ENCODE data around the gene TRIP10.

Gene TRIP10

DNA sequence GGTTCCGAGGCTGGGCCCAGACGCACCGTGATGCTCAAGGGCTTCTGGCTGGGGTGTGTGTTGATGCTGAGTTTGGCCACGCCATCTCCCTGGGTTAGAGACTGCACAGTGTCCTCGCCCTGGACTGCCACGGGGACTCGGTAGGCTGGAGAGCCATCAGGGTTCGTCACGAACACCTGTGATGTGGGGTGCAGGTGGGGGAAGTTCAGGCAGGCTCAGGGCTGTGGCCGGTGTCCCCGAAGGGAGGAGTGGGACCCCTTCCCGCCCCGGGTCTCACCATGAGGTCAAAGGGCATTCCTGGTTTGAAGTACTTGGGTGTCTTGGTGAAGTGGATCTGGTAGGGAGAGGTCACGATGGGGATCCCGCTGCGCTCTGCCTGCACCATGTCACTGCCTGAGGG lies 27.2 kb upstream of the TRIP10 start:
- DNase-seq, result no peak

DNA sequence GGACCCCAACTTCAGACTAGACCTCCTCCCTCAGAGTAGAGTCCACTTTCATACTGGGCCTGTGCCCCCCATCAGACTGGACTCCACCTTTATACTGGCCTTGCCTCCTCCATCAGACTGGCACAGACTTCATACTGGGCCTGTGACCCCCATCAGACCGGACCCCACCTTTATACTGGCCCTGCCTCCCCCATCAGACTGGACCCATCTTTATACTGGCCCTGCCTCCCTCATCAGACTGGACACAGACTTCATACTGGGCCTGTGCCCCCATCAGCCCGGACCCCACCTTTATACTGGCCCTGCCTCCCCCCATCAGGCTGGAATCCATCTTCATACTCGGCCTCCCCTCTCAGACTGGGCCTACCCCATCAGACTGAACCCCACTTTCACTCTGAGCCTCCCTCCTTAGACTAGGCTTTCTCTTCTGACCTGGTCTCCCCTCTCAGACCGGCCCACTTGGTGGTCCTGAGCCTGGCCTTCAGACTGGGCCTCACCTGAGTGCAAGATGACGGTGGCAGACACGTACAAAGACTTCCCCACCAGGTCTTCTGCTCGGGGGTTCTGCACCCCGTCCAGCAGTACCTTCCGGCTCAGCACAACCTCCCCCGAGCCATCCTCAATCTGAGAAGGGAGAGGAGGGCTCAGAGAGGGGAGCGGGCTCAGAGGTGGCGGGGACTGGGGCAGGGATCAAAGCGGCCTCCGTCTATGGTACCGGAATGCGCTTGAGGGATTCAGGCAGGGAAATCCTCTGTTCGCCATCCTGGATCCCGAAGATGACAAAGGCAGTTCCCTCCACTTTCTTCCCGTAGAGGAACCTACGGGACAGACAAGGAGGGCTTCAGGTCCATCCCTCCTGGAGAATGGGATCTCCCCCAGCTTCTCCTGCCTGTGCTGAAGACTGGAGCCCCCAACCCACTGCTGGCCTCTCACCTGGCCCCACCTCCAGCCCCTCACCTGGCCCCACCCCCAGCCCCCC lies 26.5 kb upstream of the TRIP10 start:
- DNase-seq, result no peak

DNA sequence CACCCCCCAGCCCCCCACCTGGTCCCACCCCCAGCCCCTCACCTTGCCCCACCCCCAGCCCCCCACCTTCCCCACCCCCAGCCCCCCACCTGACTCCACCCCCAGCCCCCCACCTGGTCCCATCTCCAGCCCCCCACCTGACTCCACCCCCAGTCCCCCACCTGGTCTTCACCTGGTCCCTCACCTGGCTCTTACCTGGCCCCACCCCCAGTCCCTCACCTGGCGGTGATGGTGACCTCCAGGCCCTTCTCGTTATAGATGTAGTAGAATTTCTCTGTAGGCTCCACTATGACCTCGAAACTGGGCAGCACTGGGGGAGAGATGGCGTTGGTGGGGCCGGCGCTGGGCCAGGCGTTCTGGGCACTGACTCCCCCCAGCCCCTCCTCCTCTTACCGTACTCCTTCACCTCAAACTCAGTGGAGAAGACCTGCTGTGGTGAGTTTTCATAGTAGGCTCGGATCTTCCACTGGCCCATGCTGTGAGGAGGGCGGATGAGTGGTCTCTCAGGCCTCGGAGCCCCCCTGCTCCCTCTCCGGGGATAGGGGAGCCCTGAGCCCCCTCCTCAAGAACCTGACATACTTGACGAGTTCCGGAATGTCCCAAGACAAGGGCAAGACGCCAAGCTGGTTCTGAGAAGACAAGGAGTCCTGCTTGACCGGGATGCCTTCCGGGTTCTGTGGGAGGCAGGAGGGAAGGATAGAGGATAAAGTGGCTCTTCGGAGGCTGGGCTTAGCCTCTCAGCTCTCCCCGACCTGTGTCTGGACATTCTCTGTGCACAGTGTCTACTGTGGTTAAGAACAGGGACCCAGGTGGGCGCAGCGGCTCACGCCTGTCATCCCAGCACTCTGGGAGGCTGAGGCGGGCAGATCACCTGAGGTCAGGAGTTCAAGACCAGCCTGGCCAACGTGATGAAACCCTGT lies 25.4 kb upstream of the TRIP10 start:
- no peak for DNase-seq

DNA sequence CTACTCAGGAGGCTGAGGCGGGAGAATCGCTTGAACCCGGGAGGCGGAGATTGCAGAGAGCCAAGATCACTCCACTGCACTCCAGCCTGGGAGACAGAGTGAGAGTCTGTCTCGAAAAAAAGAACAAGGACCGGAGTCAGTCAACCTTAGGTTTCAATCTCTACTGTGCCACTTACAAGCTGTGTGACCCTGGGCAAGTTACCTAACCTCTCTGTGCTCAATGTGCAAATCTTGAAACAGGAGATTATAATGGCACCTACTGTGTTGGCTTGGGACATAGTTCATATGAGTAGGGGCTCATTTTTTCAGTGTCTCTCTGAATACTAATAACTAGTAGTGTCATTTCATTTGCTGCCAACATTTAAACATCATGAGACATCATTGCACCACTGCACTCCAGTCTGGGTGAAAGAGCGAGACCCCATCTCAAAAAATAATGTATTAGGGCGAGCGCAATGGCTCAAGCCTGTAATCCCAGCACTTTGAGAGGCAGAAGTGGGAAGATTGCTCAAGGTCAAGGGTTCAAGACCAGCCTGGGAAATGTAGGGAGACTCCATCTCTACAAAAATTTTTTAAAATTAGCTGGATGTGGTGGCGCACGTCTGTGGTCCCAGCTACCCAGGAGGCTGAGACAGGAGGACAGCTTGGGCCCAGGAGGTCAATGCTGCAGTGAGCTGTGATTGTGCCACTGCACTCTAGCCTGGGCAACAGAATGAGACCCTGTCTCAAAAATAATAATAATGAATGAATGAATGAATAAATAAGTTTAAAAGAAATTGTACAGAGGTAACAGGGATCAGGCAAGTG lies 24.5 kb upstream of the TRIP10 start:
- DNase-seq, result no peak

DNA sequence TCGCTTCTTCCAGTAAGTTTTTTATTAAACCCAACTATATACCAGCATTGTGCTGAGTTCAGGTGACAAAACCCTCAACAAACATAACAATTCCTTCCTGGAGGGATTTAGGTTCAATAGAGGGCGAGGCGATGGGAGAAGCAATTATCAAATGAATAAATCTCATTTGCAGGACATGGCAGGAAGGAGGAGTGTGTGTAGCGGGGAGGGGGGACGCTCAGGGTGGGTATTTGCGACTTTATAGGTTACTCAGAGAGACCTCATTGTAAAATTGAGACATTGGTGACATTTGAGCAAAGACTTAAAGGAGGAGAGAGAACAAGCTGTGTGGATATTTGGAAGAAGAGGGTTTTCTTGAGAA lies 22.9 kb upstream of the TRIP10 start:
- no peak for DNase-seq

DNA sequence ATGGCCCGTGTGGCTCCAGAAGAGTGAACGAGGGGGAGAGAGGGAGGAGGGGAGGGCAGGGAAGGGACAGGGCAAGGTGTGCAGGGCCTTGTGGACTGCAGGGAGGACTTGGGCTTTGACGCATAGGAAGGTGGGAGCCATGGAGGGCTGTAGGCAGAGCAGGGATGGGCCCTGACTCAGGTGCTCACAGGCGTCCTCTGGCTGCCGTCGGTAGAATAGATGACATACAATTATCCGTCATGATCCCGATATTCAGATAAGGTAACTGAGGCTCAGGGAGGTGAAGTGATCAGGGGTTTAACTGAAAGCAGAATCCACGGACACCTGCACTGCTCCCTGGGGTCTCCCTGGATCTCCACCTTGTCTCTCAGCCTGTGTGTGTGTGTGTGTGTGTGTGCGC lies 22.4 kb upstream of the TRIP10 start:
- DNase-seq, result no peak

DNA sequence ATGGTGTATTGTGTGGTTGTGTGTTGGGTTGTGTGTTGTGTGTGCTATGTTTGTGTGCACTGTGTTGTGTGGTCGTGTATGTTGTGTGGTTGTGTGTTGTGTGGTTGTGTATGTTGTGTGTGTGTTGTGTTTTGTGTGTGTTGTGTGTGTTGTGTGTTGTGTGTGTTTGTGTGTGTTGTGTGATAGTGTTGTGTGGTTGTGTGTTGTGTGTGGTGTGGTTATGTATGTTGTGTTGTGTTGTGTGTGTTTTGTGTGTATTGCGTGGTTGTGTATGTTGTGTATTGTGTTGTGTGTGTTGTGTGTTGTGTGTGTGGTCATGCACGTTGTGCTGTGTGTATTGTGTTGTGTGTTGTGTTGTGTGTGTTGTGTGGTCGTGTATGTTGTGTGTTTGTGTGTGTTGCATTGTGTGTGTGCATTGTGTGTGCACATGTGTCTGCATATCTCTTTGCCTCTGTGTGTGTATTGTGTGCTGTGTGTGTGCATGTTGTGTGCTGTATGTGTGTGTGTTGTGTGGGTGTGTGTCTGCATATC lies 22.0 kb upstream of the TRIP10 start:
- no peak for DNase-seq

DNA sequence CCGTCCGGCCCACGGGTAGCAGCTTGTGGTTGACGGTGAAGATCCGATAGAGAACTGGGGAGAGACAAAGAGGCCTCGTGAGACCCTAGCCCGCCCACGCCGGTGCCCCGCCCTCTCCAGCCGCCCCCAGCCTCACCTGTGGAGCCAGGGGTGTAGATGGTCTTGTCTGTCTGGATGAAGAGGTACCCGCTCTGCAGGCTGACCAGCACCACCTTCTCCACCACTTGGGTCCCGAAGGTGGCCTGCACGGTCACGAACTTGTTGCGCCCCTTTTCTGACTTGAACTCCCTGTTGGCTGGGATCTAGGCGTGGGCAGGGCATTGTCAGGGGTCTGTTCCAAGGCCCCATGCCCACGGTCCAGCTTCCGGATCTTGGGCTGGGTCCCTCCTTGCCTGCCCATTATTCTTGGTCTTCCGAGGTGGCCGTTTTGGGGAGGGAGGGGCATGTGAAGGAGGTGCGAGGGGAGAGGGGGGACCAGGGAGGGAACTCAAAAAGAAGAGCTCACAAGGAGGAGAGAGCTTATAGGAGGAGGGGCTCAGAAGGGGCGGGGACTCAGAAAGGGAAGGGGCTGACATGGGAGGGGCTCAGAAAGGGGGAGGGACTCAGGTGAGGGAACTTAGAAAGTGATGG lies 21.3 kb upstream of the TRIP10 start:
- no peak for DNase-seq

DNA sequence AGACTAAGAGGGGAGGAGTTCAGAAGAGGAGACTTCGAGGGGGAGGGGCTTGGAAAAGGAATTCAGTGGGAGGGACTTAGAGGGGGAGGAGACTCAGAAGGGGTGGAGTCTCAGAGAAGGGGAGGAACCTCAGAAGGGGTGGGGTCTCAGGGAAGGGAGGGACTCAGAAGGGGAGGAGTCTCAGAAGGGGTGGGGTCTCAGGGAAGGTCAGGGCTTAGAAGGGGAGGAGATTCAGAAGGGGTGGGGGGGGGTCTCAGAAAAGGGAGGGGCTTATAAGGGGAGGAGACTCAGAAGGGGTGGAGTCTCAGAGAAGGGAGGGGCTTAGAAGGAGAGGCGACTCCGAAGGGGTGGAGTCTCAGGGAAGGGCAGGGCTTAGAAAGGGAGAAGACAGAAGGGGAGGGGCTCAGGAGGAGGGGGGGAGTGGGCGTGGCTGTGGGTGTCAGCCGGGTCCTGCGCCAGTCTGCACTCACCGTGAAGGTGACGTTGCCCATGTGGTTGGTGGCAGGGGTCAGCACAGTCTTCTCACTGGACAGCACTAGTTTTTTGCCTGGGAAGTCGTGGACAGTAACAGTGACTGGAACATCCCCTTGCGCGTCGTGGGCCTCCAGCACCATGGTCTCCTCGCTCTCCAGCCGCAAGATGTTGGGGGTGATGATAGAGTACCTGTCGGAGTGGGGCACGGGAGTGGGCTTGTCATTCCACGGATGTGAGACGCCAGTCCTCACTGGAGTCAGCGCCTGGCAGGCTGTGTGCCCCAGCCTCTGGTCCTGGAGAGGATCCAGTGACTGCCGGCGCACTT lies 20.5 kb upstream of the TRIP10 start:
- DNase-seq, result no peak

DNA sequence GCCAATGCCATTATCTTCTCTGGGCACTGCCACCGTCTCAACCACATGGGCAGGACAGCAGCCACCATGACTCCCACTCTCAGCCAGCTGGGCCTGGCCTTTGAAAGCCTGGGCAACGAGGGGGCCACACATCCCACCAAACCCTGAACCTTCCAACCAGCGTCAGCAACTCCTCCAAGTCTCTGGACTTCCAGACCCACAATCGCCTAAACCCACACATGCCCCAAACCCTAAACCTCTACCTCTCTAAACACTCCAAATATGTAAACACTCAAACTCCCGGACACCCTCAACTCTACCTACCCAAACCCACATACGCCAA lies 20.0 kb upstream of the TRIP10 start:
- DNase-seq, result no peak

DNA sequence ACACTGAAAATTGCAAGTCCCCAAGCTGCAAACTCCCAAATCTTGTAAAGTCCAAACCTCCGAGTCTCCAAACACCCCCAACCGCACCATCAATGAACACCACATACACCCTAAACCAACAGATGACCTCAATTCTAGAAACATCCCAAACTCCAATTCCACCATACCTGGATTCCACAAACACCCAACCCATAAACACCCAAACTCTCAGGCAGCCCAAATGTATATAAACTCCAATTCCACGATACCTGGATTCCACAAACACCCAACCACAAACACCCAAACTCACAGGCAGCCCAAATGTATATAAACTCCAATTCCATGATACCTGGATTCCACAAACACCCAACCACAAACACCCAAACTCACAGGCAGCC lies 19.5 kb upstream of the TRIP10 start:
- DNase-seq, result no peak

DNA sequence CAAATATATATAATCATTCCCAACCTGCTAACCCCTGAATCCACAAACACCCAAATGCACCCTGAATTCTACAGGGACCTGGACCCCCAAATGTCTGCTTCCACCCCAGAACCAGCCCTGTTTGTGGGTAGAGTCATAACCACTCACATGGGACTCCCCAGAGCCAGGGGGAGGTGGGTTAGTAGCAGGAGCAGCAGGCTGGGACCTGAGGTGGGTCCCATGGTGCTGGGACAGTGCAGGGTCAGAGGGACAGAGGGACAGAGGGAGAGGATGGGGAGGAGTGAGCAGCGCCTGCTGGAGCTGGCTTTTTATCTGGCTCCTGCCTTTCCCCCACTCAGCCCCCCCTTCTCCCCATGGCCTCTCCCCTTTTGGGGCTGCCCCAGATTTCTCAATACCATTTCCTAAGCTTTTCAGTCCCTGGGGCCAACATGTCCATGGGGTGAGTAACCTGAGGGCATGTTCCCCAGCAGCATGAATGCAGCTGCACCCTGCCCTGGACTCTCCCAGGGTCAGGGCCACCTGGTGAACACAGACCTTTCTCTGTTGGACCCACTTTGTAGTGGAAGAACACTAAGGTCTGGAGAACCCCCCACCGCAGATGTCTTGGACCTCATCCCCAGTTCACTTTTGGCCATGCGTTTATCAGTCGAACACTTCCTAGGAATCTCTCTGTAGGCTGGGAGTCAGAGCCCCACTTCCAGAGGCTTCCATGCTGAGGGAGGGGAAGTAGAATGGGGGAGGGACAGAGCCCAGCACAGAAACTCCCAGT lies 18.9 kb upstream of the TRIP10 start, which contains the start of gene C3:
C3 (minus strand) TSS at position 282 of the 769 bp plus-strand sequence; CDS start at position 221, 61 bp downstream.
- DNase-seq, result no peak

DNA sequence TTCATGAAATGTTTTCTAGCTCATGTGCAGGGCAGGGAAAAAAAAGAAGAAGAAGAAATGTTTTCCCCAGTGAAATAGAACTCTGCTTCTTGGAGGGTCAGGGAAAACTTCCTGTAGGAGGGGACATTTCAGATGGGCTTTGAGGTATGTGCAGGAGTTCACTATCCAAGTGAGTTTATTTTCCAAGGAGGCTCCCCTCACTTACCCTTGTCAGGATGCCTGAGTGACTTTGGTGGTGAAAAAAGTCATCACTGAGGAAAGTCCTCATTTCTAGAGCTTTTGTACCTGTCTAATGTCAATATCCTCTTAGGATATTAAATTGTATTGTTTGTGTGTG lies 18.4 kb upstream of the TRIP10 start:
- DNase-seq, result no peak

DNA sequence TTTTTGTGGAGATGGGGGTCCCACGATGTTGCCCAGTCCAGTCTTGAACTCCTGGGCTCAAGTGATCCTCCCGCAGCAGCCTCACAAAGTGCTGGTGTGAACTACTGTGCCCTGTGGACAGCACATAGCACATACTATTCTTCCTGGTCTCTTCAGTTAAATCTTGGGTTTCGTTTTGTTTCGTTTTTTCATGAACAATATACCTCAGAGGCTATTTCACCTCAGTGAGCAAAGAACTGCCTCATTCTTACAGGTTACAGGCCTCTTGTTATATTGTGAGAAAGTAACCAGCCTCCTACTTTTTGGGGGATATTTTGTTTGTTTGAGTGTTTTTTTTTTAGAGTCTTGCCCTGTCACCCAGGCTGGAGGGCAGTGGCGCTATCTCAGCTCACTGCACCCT lies 17.7 kb upstream of the TRIP10 start:
- no peak for DNase-seq

DNA sequence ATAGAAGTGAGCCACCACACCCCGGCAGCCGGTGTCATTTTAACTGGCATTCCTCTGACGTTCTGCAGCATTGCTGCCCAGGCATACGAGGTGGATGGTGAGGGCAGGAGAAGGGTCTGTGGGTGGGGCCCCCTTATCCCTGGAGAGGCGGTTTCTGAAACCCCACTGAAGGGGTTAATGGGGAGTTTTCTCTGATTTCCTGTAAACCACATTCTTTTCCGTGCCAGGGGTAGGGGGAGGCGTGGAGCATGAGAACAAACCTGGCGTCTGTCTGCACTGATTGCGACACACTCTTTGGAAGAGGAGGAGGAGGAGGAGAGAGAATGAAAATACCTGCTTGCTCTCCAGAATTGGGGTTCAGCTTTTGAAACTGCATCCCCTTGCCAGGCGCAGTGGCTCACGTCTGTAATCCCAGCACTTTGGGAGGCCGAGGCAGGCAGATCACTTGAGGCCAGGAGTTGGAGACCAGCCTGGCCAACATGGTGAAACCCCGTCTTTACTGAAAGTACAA lies 16.3 kb upstream of the TRIP10 start:
- DNase-seq, result no peak

DNA sequence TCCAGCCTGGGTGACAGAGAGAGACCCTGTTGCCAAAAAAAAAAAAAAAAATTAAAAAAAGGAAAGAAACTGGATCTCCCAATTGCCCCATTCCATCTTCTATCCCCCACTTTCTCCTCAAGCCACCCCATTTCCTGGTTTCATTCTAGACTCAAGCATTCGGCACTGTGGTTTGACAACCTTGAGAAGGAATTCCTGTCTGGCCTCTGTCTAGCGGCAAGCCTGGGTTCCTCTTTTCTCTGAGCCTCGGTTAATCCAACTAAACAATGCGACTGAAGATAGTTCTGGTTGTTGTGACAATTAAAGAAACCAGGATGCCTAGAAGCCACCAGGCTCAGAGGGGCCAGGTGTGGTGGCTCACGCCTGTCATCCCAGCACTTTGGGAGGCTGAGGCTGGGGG lies 15.7 kb upstream of the TRIP10 start:
- DNase-seq, result no peak

DNA sequence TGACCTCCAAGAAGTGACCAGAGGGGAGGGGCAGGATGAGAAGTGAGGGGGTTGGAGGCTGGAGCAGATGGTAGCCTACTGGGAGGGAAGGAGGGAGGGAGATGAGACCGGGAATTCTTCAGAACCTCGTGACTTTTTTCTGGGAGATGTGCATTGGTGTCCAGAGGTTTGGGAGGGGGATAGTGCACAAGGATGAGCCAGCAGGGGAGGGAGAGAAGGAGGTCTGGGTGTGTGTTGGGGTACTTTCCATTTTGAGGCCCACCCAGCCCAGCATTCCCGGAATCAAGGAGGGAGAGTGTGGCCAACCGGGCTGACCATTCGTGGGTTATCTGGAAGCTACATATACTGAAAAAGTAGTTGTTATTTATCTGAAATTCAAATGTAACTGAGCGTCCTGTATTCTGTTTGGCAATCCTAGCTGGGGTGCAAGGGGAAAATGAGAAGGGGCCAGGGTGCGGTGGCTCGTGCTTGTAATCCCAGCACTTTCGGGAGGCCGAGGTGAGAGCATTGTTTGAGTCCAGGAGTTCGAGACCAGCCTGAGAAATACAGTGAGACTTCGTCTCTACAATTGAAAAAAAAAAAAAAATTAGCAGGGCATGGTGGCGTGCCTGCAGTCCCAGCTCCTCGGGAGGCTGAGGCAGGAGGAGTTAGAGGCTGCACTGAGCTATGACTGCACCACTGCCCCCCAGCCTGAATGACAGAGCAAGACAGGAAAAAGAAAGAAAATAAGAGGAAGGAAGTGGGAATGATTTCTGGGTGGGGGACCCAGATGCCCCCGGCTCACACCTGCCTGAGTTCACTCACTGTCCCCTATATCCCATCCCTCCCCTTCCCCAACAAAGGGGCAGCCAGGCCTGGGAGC lies 14.6 kb upstream of the TRIP10 start:
- no peak for DNase-seq

DNA sequence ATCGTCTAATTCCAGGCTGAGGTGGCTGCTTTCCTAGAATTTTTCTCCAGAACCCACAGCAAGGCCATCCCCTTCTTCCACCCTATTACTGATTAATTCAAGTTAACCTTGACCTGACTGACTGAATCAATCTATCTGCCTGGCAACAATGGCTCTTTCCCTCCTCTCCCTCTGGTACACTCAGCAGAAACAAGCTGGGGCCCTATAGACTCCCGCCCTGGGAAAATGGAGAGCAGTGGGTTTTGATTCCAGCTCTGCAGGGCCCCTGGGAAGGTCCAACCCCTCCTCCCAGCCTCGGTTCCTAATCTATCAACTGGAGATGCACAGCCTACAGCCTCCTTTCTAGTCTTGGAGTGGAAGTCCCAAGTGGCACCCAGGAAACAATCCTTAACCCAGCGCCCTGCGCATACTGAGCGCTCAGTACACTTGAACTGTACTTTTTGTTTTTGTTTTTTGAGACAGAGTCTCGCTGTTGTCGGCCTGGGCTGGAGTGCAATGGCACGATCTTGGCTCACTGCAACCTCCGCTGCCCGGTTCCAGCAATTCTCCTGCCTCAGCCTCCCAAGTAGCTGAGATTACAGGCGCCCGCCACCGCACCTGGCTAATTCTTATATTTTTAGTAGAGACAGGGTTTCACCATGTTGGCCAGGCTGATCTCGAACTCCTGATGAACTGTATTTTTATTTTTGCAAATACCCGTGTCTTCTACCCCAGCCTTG lies 13.8 kb upstream of the TRIP10 start:
- no peak for DNase-seq

DNA sequence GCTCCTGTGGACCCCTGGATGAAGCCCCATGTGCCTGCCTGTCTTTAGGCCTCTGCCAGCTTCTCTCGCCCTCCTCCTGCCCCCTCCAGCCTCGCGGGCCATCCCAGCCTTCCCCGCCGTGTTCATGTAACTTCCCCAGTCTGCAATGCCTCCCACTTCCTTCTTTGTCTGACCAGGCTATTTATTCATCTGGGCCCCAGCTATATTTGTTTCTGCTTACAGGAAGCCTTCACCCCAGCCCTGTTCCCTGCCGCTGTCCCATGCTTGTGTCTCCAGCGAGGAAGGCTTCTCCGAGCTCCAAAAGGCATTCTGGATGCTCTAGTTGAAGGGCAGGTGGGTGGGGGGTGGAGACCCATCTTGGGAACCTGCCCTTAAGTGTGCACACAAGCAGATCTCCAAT lies 11.1 kb upstream of the TRIP10 start:
- DNase-seq, result peak; percentile 8

Measured in CD4-positive, alpha-beta T cell treated with Interleukin-4 for 4 hours (primary cell).